NCI-H446 treated with DMSO at 0.1 percent for 48 hours (cell line): Measurements from ENCODE around the gene CEP70.
"Not testable (repeated sequence)": the region's sequence is repeated elsewhere in the genome, so short reads cannot be mapped to it uniquely, and the experiment has no call there.

Experiments
- DNase-seq: peaks from one replicate; lab custom pipeline; 2025; lab: John Stamatoyannopoulos, UW

Gene CEP70, protein sequence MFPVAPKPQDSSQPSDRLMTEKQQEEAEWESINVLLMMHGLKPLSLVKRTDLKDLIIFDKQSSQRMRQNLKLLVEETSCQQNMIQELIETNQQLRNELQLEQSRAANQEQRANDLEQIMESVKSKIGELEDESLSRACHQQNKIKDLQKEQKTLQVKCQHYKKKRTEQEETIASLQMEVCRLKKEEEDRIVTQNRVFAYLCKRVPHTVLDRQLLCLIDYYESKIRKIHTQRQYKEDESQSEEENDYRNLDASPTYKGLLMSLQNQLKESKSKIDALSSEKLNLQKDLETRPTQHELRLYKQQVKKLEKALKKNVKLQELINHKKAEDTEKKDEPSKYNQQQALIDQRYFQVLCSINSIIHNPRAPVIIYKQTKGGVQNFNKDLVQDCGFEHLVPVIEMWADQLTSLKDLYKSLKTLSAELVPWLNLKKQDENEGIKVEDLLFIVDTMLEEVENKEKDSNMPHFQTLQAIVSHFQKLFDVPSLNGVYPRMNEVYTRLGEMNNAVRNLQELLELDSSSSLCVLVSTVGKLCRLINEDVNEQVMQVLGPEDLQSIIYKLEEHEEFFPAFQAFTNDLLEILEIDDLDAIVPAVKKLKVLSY

DNA sequence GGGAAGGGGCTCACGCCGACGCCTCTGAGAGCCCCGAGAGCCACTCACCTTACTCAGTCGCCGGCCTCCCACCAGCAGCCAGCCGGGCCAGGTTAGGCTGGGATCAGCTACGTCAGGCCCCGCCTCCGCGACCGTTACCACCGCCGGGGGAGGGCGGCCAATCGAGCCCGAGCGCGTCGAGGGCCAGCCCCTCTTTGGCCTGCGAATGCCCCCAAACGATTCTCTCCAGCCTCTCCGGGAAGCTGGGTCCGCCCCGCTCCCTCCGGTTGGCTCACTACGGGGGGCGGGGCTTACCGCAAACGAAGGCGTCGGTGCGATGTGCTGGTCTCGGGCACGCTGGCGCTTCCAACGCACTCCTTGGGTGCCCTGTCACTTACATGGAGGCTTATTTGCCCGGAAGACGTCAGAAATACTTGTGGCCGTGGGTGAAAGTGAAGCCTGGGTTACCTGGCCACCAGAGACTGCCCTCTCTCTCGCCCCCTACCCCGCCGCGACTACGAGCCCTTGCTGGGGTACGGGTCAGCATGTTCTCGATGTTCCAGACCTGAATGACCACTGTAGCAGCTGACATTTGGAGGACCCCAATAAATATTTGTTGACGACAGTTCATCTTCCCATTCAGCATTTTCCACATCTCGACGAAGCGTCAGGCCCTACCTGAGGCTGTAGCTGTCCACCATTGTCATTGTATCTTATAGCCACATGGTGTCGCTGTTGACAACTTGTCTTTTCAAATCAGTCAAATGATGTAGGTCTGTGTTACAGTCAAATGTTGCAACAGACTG is at the start of gene CEP70:
Gene CEP70 (minus strand): TSS at position 111 of the 785 bp plus-strand sequence. CDS start 21,333 bp downstream, outside the sequence.
- no peak for DNase-seq

DNA sequence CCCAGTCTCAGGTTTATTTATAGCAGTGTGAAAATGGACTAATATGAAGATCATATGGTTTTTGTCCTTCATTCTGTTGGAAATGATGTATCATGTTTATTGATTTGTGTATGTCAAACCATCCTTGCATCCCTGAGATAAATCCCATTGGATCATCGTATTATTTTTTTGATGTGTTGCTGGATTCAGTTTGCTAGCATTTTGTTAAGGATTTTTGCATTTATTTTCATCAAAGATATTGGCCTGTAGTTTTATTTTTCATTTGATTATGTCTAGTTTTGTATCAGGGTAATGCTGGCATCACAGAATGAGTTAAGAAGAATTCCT is 48.8 kb upstream of the CEP70 start:
- DNase-seq: no peak

DNA sequence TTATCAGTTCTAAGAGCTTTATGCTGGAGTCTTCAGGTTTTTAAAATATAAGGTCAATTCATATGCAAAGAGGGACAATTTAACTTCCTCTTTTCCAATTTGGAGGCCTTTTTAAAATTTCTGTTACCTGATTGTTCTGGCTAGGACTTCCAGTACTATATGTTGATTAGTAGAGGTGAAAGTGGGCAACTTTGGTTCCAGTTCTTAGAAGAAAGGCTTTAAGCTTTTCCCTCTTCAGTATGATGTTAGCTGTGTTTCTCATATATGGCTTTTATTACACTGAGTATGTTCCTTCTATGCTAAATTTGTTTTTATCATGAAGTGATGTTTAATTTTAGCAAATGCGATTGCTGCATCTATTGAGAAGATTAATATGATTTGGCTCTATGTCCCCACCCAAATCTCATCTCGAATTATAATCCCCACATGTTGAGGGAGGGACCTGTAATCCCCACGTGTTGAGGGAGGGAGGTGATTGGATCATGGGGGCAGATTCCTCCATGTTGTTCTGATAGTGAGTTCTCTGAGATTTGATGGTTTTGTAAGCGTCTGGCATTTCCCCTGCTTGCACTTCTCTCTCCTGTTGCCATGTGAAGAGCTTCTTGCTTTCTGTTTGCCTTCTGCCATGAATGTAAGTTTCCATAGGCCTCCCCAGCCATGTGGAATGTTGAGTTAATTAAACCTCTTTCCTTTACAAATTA is 48.3 kb upstream of the CEP70 start:
- no peak for DNase-seq

DNA sequence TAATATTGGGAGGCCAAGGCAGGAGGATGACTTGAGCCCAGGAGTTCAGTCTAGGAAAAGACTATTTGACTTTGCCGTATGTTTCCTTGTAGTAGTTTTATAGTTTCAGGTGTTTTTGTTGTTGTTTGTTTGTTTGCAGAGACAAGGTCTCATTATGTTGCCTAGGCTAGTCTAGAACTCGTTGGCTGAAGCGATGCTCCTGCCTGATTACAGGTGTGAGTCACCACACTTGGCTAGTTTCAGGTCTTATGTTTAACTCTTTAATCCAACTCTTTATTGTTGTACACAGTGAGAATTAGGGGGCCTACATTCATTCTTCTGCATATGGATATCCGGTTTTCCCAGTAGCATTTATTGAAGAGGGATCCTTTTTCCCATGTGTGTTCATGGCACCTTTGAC is 46.5 kb upstream of the CEP70 start:
- DNase-seq: no peak

DNA sequence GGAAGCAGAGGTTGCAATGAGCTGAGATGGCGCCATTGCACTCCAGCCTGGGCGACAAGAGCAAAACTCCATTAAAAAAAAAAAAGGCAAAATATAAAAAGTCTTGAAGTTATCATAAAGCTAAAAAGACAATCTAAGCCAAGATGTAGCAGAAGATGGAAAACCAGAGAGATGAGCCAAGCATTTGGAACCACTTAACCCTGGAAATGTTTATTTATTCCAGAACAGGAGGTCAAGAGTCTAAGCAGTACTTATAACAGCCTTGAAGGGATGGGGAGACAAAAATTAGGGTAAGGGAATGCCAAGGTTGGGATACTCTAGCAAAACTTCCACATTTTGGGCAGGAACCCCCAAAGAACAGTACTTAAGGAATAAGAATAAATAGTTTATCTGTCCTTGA is 44.6 kb upstream of the CEP70 start:
- no peak for DNase-seq

DNA sequence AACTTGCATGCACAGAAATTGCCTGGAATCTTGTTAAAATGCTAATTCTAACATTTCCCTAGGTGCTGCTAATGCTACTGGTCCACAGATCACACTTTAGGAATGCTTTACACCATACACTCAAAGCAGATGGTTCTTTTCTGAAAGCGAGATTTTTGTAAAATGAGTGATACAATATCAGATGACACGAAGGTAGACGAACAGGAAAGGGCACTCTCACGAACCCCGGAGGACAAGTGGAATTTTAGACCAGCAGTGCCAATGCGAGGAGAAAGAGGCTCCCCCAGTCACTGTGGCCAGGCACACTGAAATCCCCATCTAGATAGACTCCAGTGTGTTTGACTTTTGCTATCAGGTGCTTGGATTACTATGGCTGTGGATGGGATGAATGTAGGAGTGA is 35.5 kb upstream of the CEP70 start:
- DNase-seq: no peak

DNA sequence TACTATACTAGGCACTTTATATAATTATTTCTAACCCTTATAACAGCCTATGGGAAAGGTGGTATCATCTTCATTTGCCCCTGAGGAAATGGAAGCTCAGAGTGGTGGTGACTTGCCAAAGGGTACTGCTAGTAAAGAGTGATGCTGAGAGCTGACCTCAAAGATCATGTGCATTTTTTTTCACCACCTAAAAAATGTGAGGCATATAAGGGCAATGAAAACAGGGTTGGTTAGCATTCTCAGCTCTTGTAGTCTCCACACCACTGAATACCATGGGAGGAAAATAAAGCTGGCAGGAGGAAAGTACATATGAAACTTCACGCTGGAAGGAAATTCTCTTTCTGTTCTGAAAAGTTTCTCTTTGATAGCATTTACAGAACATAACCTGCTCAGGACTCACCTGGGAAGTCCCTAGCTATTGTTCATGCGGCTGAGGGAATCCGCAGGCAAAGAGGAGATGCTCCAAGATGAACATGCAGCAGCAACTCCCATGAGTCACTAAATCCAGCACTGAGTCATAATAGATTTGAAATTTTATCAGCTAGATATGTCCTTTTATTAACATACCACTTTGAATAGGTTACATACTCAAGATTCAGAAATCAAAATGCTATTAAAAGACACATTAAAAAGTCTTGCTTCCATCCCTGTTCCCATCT is 31.8 kb upstream of the CEP70 start:
- no peak for DNase-seq

DNA sequence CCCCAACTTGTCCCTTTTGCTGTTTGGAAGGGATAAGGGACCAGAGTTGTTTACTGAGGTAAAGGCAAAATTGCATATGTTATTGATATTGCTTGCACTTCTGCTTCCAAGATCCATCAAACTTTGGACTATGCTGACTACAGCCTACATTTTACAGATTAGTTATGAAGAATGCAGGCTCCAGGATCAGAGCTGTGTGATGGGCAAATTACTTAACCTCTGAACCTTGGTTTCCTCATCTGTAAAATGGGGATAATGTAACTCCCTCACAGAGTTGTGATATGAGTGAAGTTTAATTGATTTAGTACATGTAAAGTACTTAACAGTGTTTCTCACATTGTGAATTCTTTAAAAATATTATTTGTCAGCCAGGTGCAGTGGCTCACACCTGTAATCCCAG is 30.5 kb upstream of the CEP70 start:
- DNase-seq: no peak

DNA sequence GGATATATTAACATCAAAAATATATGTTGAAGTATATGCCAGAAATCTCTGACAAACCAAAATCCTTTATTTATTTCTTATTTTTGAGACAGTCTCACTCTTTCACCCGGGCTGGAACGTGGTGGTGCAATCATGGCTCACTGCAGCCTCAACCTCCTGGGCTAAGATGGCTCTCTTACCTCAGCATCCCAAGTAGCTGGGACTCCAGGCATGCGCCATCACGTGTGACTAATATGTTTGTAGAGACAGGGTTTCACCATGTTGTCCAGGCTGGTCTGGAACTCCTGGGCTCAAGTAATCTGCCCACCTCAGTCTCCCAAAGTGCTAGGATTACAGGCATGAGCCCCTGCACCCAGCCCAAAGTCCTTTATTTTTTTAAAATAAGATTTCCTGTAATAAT is 26.4 kb upstream of the CEP70 start:
- DNase-seq: no peak

DNA sequence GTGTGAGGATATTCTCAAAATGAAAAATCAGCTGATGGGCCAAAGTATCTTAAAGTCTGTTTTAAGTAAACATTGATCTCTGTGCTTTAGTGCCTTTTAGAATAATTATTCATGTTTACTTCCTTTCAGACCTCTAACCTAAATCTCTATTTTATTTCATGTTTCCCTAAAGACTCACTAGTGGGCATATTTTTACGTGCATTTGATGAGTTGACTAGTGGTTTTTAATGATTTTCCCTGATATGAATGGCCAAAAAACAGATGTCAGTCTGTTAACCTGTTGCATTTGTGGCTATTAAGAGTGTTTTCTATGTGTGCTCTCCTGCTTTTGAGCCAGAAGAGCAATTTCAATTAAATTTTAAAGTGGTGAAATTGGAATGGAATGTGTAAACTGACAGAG is 21.4 kb upstream of the CEP70 start:
- DNase-seq: no peak

DNA sequence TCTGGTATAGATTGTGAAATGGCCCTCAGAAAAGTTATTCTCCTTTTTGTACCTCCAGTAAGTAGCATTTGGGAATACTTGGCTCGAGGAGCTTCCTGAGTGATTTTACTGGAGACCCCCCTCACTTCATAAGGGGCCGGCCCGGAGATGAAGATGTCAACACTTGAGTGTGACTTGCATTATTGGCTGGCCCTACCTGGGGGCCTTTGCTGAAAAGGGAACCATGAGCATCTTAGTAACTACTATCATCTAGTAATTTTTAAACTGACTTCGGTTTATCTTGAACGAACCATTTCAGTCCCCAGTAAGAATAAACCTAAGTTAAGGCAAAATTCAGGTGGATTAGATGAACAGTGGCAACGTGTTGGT is 15.8 kb upstream of the CEP70 start:
- no peak for DNase-seq

DNA sequence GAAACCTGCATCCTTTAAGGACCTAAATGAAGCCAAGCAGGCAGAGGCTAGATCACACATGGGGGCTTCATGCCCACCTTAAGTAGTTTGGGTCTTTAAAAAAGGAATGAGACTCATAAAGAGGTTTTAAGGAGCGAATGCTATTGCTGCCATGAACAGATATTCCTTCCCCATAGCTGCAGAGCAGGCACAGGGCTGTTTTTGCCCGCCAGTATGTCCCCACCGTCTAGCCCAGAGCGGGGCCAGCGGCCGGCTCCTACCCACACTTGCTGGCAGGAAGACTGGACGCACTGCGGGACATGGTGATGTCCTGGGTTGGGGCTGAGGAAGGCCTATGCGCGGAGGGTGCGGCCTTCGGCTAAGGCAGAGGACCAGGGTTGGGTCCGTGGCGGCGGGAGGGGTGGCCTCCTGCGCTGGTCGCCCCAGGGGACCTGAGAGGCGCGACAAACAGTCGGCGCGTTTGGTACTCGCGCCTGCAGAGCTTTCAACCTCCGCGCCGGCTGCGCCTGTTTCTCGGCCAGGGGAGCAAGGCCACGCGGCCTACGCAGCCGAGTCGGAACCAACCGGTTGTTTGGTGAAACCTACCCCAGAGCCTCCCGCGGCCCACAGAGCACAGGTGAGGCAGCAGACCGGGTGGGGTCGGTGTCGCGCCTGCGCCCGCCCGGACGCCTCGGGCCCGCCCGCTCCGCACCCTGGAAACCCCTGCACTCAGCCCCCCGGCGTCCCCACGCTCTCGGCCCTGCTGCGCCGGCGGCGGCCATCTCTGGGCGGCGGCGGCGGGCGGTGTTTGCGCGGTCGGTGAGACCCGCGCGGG is 14.5 kb upstream of the CEP70 start, which contains the start of gene FAIM:
Gene FAIM (plus strand): TSS at position 450 of the 814 bp plus-strand sequence. CDS start 10,956 bp downstream, outside the sequence.
- DNase-seq: no peak

DNA sequence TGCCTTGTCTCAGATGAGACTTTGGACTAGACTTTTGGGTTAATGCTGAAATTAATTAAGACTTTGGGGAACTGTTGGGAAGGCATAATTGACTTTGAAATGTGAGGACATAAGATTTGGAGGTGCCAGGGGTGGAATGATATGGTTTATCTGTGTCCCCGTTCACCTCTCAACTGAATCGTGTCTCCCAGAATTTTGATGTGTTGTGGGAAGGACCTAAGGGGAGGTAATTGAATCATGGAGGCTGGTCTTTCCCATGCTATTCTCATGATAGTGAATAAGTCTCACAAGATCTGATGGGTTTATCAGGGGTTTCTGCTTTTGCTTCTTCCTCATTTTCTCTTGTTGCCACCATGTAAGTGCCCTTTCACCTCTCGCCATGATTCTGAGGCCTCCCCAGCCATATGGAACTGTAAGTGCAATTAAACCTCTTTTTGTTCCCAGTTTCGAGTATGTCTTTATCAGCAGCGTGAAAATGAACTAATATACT is 10.1 kb upstream of the CEP70 start:
- DNase-seq: not testable (repeated sequence)

DNA sequence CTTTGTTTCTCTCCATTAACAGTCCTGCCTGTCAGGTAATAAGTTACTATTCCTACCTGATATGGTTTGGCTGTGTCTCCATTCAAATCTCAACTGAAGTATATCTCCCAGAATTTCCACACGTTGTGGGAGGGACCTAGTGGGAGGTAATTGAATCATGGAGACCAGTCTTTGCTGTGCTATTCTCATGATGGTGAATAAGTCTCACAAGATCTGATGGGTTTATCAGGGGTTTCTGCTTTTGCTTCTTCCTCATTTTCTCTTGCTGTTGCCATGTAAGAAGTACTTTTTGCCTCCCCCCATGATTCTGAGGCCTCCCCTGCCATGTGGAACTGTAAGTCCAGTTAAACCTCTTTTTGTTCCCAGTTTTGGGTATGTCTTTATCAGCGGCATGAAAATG is 7.6 kb upstream of the CEP70 start:
- DNase-seq: not testable (repeated sequence)

DNA sequence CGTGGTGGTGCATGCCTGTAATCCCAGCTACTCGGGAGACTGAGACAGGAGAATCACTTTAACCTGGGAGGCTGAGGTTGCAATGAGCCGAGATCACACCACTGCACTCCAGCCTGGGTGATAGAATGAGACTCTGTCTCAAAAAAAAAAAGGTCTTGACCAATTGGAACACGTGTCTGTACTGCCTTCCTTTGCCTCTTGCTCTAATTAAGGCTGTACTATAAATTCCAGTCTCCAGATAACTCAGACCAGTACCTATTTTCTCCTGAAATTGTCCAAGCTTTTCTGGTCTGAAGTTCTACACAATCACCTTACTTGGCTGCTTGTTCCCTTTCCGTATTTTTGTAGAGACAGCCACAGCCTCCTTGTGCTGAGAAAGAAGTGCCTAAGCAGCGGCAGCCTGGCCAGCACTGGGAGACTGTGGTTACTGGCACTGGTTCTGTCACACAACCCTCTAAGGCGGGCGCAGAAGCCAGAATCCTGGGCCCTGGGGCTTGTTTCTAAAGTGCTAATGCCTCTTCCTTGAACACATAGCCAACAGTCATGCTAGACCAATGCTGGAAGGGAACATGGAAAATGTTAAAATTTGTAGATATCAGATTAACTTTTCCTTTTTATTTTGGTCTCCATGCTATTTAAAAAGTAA is 6.2 kb upstream of the CEP70 start:
- no peak for DNase-seq

DNA sequence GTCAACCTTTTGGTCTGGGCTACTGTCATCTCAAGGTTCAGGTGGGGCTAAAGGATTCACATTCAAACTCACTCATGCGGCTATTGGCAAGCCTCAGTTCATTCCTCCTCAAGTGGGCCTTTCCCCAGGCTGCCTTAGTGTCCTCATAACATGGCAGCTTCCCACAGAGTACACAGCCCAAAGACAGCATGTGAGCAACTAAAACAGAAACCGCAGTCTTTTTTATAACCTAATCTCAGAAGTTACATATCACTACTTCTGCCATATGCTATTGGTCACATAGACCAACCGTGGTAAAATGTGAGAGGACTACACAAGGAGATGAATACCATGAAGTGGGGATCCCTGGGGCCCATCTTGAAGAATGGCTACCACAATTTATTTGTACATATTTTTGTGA is 4.5 kb upstream of the CEP70 start:
- DNase-seq: no peak

DNA sequence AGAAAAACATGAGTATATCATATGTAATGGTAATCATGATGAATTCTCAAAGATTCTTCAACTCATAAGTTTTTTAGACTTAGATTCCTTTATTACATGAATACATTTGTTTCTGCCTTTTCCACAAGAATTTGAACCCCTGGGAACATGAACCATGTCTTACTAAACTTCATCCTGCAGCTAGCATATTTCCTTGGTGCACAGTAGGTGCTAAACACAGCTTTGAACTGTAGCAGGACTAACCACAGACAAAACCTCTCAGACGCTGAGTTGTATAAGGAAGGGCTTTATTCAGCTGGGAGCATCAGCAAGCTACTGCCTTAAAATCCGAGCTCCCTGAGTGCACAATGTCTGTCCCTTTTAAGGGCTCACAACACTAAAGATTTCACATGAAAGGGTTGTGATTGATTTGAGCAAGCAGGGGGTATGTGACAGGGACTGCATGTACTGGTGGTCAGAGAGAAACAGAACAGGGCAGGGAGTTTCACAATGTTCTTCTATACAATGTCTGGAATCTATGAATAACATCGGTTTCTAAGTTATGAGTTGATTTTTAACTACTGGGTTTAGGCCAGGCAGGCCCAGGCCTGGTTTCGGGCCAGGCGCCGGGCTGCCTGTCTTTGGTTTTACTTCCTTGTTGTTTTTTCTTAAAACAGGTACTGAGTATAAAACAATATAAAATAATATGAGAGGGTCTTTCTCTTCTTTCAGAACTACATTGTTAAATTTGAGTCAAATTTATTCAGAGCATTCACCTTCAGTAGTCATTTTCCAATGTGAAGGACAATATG is 3.3 kb upstream of the CEP70 start:
- DNase-seq: not testable (repeated sequence)

DNA sequence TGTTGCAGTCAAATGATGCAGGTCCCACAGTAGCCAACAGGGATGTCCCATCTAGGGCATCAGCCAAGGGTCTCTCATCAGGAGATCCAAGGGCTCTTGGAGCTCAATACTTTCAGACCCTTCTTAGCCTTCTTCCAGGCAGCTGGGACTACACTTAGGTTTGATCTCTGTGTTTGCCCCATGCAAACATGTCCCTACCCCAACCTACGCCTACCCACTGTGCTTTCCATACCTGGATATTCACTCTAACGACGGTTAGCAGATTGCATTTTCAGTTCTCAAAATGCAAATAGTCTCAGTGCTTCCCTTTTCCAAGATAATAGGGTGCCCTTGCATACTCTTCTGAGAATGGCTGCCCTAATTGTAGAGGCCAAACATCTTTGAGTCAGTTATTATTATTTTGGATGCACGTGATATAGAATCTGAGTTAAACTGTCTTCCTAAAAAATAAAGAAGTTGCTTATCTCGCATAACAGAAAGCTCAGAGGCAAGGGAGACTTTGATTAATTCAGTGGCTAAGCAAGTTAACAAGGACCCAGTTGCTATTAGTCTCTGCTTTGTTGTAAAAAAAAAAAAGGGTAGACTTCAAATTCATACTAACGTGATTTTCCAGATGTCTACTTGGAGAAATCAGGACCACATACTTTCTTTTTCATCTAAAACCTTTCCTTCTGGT is 1.0 kb upstream of the CEP70 start:
- no peak for DNase-seq
